Superior temporal gyrus (tissue), 1 donor: ENCODE data around the gene ID2.
"Not testable (repeated sequence)": the region's sequence is repeated elsewhere in the genome, so short reads cannot be mapped to it uniquely, and the experiment has no call there.

Source experiments
- DNase-seq: peaks from one replicate; pipeline ENCODE4 v3.0.0-alpha.2; 2016; ENCODE audit errors: extremely low spot score

The ID2 gene

GRCh38 chr2:8685697-8686358 lies 4.0 kb downstream of the ID2 start:
- peak; percentile 69 for DNase-seq

DNA sequence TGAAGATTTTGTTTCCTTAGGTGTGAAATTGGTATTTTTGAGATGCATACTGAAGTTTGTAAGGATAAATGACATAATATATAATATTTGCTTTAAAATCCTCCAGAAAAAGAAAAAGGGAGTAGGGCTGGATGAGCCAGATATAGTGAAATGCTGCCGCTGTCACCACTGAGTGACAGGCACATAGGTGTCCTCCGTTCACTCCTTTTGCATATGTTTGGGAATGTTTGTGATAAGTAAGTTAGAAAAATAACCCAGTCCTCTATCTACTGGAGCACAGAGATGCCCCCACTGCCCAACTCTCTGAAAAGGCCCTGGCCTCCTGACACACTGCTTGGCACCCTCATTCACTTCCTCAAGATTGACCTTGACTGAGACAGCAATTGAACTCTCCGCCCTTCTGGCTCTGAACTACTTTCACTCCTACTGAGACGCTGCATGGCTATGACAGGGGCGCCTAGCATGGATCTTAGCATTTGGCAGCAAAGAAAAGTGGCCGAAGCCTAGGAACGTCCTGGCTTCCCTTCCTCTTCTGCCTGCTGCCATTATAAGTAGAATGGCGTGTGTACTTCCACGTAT lies 10.1 kb downstream of the ID2 start:
- DNase-seq = no peak

DNA sequence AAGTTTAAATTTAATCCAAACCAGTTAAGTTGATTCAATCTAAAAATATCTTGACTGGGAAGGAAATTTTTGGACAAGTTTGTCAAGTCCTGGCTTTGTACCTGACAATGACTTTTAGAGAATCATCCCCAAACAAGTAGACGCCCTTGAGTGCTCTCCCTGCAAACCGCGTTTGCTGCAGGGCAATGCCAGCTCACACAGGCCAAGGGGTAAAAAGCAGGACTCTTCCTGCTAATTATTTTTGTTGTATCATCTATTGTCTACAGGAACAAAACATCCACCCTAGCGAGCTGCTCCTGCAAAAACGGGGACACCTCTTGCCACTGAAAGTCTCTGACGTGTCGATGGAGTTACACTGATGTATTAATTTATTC lies 10.9 kb downstream of the ID2 start:
- no peak for DNase-seq

DNA sequence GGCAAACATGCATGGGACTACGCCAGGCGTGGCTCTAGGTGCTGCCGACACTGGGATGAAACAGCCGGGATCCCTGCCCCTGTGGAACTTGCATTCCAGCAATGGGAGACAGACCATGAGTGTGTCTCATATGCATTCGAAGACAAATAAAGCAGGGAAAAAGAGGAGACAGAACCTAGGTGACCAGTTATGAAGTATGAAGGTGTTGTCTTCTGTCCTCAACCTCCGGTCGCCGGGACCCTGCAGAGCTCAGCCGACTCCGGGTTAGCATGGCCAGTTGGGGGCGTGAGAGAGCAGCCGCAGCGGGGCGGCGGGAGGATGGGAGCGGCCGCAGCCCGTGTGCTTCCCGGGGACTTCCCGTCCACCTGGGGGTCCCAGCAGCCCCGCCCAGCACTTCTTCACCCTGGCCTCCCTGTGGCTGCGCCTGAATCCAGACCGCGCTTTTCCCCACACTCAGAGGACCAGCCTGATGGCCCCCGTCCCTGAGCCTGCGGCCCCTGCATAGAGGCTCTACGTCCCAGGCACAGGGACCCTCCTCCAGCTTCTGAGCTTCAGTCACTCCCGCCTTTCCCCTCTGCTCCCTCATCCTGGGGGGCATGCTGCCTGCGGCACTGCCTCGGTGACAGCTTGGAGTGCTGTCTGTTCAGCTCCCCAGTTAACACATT lies 11.4 kb downstream of the ID2 start:
- DNase-seq = peak; percentile 60

DNA sequence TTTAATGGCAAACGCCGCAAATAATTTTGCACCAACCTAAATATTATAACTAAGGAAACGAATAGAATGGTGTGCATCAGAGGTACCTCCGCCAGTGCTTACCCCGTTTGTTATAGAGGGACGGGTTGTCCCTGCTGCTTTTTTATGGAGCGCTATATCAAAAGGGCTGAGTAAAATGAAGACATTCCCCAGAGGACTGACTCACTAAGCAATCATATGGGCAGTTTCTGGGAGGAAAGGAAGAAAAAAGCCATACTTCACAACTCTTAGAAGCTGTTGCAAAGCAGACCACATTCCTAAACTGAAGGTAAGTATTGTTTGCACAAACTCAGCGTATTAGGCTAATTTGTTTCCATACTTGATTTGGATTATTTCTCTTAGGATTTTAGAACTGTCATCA lies 12.9 kb downstream of the ID2 start:
- no peak for DNase-seq

DNA sequence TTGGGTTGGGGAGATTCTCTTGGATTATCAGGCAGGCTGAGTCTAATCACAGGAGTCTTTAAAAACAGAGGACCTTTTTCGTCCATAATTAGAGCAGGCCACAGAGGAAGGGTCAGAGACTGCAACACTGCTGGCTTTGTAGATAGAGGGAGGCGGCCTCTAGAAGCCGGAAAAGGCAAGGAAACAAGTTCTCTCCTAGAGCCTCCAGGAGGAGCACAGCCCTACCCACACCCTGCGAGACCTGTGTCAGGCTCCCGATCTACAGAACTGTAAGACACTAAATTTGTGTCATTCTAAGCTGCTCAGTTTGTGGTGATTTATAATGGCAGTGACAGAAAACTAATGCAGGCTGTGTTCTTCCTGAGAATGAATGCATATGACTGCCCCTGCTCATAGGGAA lies 15.3 kb downstream of the ID2 start:
- no peak for DNase-seq

- DNase-seq = no peak
Measured at GRCh38 chr2:8699839-8700238, 18.0 kb downstream of the ID2 start.

DNA sequence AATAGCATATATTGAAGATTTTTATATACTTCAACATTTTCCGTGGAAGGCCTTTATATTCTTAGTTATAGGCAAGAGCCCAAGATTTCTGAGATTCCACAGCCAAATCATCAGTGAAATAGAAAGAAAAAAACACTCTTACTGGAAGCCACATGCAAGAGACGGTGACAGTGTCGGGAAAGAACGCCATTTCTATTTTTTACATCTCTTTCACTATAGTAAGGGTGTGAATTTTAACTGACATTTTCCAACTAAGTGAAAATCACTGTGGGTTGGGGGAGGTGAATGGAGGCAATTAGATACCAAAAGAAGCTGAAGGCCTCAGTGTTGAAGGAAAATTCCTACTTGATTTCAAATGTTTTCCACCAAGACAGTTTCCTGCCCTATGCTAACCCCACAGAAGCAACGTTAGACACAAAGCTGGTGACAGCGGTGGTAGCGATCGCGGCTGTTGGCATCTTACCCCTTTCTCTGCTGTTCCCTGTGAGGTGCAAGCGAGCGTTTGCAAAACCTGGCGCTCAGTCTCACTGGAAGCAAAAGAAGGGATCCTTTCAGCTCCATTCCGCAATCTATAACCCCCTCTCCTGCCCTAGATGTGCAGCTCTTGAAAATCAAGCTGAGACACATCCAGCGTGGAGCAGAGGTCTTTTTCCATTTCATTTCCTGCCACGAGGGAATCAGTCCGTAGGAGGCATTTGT lies 20.0 kb downstream of the ID2 start:
- DNase-seq = peak; percentile 33

GRCh38 chr2:8704906-8705305 lies 23.1 kb downstream of the ID2 start:
- DNase-seq = no peak

DNA sequence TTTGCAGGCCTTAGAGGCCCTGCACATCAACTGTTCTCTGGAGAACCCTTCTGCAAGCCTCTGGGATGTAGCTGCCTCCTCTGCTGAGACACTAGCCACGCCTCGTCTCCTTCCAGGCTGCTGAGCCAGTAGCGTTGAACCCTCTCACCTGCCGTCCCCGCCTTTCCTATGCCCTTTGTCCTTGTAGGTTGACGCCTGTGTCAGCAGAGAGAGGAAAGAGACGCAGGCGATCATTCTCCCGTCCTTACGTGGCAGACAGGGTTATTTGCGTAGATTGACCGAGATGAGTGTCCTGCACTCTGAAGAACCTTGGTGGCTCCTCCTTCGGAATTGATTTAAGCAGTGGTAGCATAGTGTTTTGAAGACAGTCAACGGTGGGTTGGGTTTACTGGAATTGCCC lies 27.8 kb downstream of the ID2 start:
- no peak for DNase-seq

DNA sequence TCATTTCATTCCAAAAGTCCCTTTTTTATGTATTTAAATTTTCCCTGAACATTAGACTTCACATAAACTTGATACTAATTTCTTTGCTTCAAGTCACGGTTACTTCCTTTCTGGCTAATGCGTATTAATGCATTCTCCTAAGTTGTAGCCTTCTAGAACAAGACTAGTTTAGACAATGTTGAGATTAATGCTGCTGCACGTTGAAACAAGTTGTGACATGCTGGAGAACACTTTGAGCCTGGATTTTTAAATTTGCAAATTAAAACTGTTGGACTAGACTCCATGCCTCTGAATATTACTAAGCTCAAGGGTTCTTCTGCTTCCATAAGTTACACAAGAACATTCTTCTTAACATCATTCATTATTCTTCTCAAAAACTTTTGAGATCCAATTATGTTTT lies 29.1 kb downstream of the ID2 start:
- no peak for DNase-seq

- no peak for DNase-seq
Measured at GRCh38 chr2:8714283-8714682, 32.4 kb downstream of the ID2 start.

GRCh38 chr2:8714971-8715370 lies 33.1 kb downstream of the ID2 start:
- DNase-seq = no peak

DNA sequence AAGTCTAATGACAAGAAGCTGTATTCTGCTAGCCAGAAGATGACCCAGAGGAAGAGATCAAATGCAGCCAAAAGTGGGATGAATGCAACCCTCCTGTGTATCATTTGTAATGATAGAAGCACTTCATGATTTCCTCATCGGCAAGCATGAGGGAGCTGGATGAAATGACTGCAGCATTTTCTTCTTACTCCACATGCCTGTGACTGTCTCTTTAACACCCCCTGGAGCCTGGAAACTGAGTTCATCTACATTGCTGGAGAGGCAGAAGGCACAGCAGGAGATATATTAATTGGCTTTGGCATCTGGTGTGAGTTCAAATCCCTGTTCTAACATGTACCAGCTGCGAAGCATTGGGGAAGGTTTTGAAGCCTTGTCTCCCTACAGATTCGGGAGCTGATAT lies 37.7 kb downstream of the ID2 start:
- peak; percentile 4 for DNase-seq

GRCh38 chr2:8720741-8721140 lies 38.9 kb downstream of the ID2 start:
- peak; percentile 7 for DNase-seq

DNA sequence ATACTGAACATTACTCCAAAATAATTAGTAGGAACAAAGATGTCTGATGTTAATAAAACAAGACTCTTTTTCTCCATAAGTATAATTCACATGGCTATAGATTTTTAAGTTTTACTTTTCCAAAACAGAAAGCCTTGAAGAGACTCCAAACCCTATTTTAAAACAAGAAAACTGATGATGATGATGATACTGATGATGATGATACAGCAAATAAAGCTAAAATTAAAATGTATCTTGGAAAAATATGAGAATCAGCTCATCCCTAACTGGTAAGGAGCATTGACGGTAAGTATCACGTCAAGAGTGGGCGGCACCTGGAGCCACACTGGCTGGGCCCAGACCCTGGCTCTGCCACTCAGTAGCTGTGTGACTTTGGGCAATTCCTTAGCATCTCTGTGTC lies 39.6 kb downstream of the ID2 start:
- peak; percentile 3 for DNase-seq

DNA sequence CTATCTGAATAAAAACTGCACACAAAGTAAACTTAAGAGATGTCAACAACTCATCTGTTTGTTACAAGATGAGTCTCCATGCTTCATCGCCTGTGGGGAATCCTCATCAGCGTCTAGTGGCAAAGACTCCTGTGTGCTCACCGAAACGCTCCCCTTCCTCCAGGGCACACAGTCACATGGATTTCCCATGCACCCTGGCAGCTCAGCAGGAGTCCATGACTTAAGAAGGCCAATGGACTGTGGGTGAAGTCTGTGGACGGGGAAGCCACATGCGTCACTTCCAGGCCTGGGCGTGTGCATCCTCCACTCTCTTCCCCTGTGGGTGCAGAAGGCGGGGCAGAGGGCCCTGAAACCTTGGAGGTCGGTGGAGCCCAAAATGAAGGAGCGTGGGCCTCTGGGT lies 41.1 kb downstream of the ID2 start:
- no peak for DNase-seq

GRCh38 chr2:8725838-8726237 lies 44.0 kb downstream of the ID2 start:
- DNase-seq = no peak

DNA sequence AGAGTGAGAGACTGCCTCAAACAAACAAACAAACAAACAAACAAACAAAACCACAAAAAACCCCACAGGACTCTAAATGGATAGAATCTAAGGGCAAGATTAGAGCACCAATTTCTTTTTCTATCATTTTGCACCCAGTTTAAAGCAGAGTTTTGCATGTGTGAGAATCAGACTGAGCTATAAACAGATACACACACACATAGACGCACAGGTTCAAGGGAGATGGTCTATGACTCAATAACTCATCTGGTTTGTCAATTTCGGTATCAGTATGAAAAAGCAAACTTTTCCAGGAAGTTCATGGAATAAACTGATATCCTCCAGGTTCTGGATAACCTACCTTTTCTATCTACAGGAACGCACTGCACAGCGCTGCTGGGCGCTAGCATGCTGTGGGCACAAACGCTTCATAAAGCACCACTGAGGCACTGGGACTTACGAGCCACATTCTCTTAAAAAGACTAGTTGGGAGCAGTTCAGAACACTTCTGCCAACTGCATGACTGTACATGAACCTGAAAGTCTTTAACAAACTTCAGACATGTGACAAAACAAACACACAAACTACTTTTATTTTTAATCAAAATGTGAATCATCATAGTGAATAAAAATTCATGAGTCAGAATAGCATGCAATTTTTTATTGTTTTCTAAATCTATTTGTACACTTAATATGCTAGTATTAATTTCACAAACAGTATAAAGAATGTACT lies 46.6 kb downstream of the ID2 start:
- no peak for DNase-seq

DNA sequence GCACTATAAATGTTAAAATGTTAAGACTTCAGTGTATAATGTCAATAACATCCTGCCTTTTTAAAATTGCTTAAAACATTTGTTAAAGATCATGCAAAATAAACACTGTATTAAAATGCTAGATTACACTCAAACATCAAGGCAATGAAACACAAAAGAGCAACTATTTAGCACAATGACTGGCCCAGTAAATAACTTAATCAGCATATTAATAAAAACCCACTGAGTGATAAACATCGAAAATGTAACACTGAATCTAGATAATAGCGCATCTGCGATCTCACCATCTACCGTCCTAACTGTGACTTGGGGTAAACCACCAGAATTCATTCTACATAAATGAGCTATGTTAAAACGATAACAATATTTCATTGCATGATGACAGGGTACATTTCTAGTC lies 47.2 kb downstream of the ID2 start:
- not testable (repeated sequence) for DNase-seq

- no peak for DNase-seq
Measured at GRCh38 chr2:8729939-8730338, 48.1 kb downstream of the ID2 start.

DNA sequence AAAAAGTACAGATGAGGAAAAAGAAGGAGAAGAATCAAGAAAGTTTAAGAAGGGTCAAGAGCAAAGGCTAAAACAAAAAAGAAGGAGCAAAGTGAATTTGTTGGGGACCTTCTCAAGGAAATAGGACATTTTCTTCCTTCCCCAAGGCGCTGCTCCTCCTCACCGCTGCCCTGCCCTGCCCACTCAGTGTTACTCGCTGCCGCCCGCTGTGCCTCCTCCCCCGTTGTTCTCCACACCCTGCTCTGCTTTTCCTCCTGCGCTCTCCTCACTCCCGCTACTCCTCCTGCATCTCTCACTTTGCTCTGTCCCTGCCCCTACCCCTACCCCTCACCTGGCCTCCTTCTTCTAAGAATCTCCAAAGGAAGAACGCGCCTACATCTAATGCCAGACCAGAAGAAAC lies 50.7 kb downstream of the ID2 start:
- DNase-seq = no peak
